DMS114 treated with DMSO at 0.1 percent for 48 hours (cell line): ENCODE data around the gene EEF1AKMT2.

ENCODE experiments used
- DNase-seq: peaks from one replicate; lab custom pipeline; 2025; ENCODE audit not compliant: unreplicated experiment; lab: John Stamatoyannopoulos, UW

The EEF1AKMT2 gene

GRCh38 chr10:124723826-124724225 is 67.9 kb downstream of the EEF1AKMT2 start:
- DNase-seq: no peak

GRCh38 chr10:124722798-124723783 is 68.6 kb downstream of the EEF1AKMT2 start:
- no peak for DNase-seq

GRCh38 chr10:124721330-124722045 is 70.2 kb downstream of the EEF1AKMT2 start:
- no peak for DNase-seq

- DNase-seq: no peak
These were observed 72.4 kb downstream of the EEF1AKMT2 start for GRCh38 chr10:124719213-124719851.

GRCh38 chr10:124717911-124718741 is 73.6 kb downstream of the EEF1AKMT2 start:
- DNase-seq: no peak

- DNase-seq: no peak
These were observed 74.5 kb downstream of the EEF1AKMT2 start for GRCh38 chr10:124717041-124717757.

- no peak for DNase-seq
These were observed 75.3 kb downstream of the EEF1AKMT2 start for GRCh38 chr10:124716369-124716768.

- DNase-seq: no peak
These were observed 76.2 kb downstream of the EEF1AKMT2 start for GRCh38 chr10:124715439-124715838.

GRCh38 chr10:124713679-124714255 is 77.9 kb downstream of the EEF1AKMT2 start:
- DNase-seq: no peak

- DNase-seq: no peak
These were observed 78.8 kb downstream of the EEF1AKMT2 start for GRCh38 chr10:124712704-124713407.

- DNase-seq: no peak
These were observed 80.5 kb downstream of the EEF1AKMT2 start for GRCh38 chr10:124711145-124711544.

- DNase-seq: no peak
These were observed 81.3 kb downstream of the EEF1AKMT2 start for GRCh38 chr10:124710266-124710881.

- DNase-seq: no peak
These were observed 81.8 kb downstream of the EEF1AKMT2 start for GRCh38 chr10:124709861-124710260.

GRCh38 chr10:124708922-124709520 is 82.7 kb downstream of the EEF1AKMT2 start:
- no peak for DNase-seq

- DNase-seq: no peak
These were observed 83.4 kb downstream of the EEF1AKMT2 start for GRCh38 chr10:124708246-124708779.
